ENCODE measurements around the gene ZNF84. TPM values are rescaled to one million over a fixed set of nuclear protein-coding genes. Genes with fewer than 3 reads are reported as not detected.

Gene ZNF84
- total and polyA plus RNA-seq, 10 of the 15 experiments (the other 5 are each of a cell fraction or from before 2014, with no cell fraction given), result 10.4 to 35.3 (median 16.6) TPM

DNA sequence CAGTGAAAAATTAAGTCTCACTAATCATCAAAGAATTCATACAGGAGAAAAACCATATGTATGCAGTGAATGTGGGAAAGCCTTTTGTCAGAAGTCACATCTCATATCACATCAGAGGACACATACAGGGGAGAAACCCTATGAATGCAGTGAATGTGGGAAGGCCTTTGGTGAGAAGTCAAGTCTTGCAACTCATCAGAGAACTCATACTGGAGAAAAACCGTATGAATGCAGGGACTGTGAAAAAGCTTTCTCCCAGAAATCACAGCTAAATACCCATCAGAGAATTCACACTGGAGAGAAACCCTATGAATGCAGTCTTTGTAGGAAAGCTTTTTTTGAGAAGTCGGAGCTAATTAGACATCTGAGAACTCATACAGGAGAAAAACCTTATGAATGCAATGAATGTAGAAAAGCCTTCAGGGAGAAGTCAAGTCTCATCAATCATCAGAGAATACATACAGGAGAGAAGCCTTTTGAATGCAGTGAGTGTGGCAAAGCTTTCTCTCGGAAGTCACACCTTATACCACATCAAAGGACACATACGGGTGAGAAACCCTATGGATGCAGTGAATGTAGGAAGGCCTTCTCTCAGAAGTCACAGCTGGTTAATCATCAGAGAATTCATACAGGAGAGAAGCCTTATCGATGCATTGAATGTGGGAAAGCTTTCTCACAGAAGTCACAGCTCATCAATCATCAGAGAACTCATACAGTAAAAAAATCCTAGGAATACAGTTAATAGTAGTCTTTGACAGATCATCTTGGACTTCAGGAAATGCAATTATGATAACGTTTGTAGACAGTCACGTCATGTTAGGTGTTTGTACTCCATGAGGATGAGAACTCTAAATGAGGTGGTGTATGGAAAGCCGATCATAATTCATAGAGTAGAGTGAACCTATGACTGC lies 21.1 kb downstream of the ZNF84 start (continued):
- TF ChIP-seq RELA (IDR thresholded peaks at IDR 0.05; ENCODE audit: borderline replicate concordance, partially characterized antibody), result no peak
- no peak; the same call in 1 of the 2 replicates for TF ChIP-seq POLR2AphosphoS5 (IDR thresholded peaks at IDR 0.05; ENCODE audit: low read length)
- no peak for TF ChIP-seq MTA3 (IDR thresholded peaks at IDR 0.05; ENCODE audit: borderline replicate concordance, low read length)
- no peak for TF ChIP-seq ZNF24 (IDR thresholded peaks at IDR 0.05)
- TF ChIP-seq FOS (IDR thresholded peaks at IDR 0.05; ENCODE audit: borderline replicate concordance, extremely low read depth, insufficient read length), result no peak
- TF ChIP-seq PML (IDR thresholded peaks at IDR 0.05; ENCODE audit: low read length), result peak; percentile 55; the same call in 1 of the 2 replicates
- TF ChIP-seq CBX3 (IDR thresholded peaks at IDR 0.05; ENCODE audit: borderline replicate concordance, low read depth), result peak; percentile 39; the same call in 1 of the 2 replicates
- no peak for TF ChIP-seq HCFC1 (IDR thresholded peaks at IDR 0.05; ENCODE audit: low read length)
- no peak for TF ChIP-seq JUNB (IDR thresholded peaks at IDR 0.05)
- TF ChIP-seq, protein P1, sequence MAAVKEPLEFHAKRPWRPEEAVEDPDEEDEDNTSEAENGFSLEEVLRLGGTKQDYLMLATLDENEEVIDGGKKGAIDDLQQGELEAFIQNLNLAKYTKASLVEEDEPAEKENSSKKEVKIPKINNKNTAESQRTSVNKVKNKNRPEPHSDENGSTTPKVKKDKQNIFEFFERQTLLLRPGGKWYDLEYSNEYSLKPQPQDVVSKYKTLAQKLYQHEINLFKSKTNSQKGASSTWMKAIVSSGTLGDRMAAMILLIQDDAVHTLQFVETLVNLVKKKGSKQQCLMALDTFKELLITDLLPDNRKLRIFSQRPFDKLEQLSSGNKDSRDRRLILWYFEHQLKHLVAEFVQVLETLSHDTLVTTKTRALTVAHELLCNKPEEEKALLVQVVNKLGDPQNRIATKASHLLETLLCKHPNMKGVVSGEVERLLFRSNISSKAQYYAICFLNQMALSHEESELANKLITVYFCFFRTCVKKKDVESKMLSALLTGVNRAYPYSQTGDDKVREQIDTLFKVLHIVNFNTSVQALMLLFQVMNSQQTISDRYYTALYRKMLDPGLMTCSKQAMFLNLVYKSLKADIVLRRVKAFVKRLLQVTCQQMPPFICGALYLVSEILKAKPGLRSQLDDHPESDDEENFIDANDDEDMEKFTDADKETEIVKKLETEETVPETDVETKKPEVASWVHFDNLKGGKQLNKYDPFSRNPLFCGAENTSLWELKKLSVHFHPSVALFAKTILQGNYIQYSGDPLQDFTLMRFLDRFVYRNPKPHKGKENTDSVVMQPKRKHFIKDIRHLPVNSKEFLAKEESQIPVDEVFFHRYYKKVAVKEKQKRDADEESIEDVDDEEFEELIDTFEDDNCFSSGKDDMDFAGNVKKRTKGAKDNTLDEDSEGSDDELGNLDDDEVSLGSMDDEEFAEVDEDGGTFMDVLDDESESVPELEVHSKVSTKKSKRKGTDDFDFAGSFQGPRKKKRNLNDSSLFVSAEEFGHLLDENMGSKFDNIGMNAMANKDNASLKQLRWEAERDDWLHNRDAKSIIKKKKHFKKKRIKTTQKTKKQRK (IDR thresholded peaks at IDR 0.05; ENCODE audit: low read depth, low read length), result no peak
- TF ChIP-seq NRF1 (conservative IDR thresholded peaks at IDR 0.05; ENCODE audit: low read depth, low read length), result no peak
- TF ChIP-seq ZSCAN29 (IDR thresholded peaks at IDR 0.05), result no peak
- TF ChIP-seq, protein P2, sequence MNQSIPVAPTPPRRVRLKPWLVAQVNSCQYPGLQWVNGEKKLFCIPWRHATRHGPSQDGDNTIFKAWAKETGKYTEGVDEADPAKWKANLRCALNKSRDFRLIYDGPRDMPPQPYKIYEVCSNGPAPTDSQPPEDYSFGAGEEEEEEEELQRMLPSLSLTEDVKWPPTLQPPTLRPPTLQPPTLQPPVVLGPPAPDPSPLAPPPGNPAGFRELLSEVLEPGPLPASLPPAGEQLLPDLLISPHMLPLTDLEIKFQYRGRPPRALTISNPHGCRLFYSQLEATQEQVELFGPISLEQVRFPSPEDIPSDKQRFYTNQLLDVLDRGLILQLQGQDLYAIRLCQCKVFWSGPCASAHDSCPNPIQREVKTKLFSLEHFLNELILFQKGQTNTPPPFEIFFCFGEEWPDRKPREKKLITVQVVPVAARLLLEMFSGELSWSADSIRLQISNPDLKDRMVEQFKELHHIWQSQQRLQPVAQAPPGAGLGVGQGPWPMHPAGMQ (IDR thresholded peaks at IDR 0.05; ENCODE audit: borderline replicate concordance), result no peak
- TF ChIP-seq BMI1 (IDR thresholded peaks at IDR 0.05; ENCODE audit: borderline replicate concordance), result no peak
- TF ChIP-seq PAX5 (IDR thresholded peaks at IDR 0.05; ENCODE audit: borderline replicate concordance, low read depth, low read length), result no peak
